Neural crest cell (in vitro differentiated cells): Measurements from ENCODE around the gene ATP11A. TPM values are rescaled to one million over a fixed set of nuclear protein-coding genes. Genes with fewer than 3 reads are reported as not detected.

Experiments used
- DNase-seq: peaks from one replicate; pipeline ENCODE4 v3.0.0; 2021; ENCODE audit warnings: low read depth, mixed read lengths, low spot score
- H3K27ac Mint-ChIP-seq: one replicate; pipeline ENCODE4 v1.8.0; 2021; ENCODE audit warnings: mild to moderate bottlenecking, mixed read lengths; ENCODE audit not compliant: unreplicated experiment
- H3K27me3 Mint-ChIP-seq: 2 replicates; pipeline ENCODE4 v1.8.0; 2021; ENCODE audit warnings: low read depth, mild to moderate bottlenecking, mixed read lengths
- H3K36me3 Mint-ChIP-seq: 2 replicates; pipeline ENCODE4 v1.8.0; 2021; ENCODE audit warnings: low read depth, mild to moderate bottlenecking, mixed read lengths
- H3K4me1 Mint-ChIP-seq: 2 replicates; pipeline ENCODE4 v1.8.0; 2021; ENCODE audit warnings: mixed read lengths
- H3K4me3 Mint-ChIP-seq: one replicate; pipeline ENCODE4 v1.8.0; 2021; ENCODE audit warnings: mild to moderate bottlenecking, mixed read lengths
- H3K9me3 Mint-ChIP-seq: 2 replicates; pipeline ENCODE4 v1.8.0; 2021; ENCODE audit warnings: mixed read lengths
- CTCF ChIP-seq: fragments of 200-600 bp; sonication (generic); conservative IDR thresholded peaks from 2 replicates; pipeline ENCODE4 v1.5.0; 2021; ENCODE audit warnings: antibody characterized with exemption, mild to moderate bottlenecking
- long read RNA-seq: library from polyadenylated mRNA; unstranded; transcript quantifications from one replicate; pipeline ENCODE4 v2.0.0, GENCODE V29; 2020
- total RNA-seq: library from RNA; stranded (reverse); gene quantifications from 2 replicates; pipeline ENCODE4 v1.2.1, GENCODE V29; 2021

Gene ATP11A
- 97.4 and 99.1 TPM in 2 replicates for total RNA-seq
- long read RNA-seq, partial matches to known transcripts: 1 of 22 reads
- long read RNA-seq, other reads (novel, unspliced or antisense): 18 of 22 reads

GRCh38 chr13:112689303-112690245 lies at the start of gene ATP11A:
TSS of gene ATP11A (plus strand) at chr13:112690038. CDS start at chr13:112690417, 379 bp downstream.
- H3K9me3 Mint-ChIP-seq: no peaks in the 10 kb centered on the region
- peak; percentile 85 for DNase-seq
- H3K4me3 Mint-ChIP-seq: peak within 1 kb of the TSS; percentile 93
- H3K36me3 Mint-ChIP-seq: no peaks in the 10 kb centered on the region
- peaks cover 51% of the 10 kb centered on the region for H3K4me1 Mint-ChIP-seq
- H3K27ac Mint-ChIP-seq: peak within 1 kb of the TSS; percentile 82
- TF ChIP-seq CTCF: no peak
- H3K27me3 Mint-ChIP-seq: no peaks in the 10 kb centered on the region

- Mint-ChIP-seq H3K4me3 (no peak overlapping the region), H3K27ac (no peak overlapping the region), H3K36me3 (no peaks in the 10 kb centered on the region), H3K9me3 (no peaks in the 10 kb centered on the region), H3K27me3 (peaks cover 25% of the 10 kb centered on the region), H3K4me1 (peaks cover 3% of the 10 kb centered on the region)
- no peak for DNase-seq
- TF ChIP-seq CTCF: no peak
Measured at GRCh38 chr13:112641456-112642089, 48.3 kb upstream of the ATP11A start.

- no peak overlapping the region for H3K4me3 Mint-ChIP-seq
- H3K9me3 Mint-ChIP-seq: no peaks in the 10 kb centered on the region
- no peak overlapping the region for H3K27ac Mint-ChIP-seq
- peaks cover 3% of the 10 kb centered on the region for H3K4me1 Mint-ChIP-seq
- H3K27me3 Mint-ChIP-seq: peaks cover 25% of the 10 kb centered on the region
- DNase-seq: no peak
- no peaks in the 10 kb centered on the region for H3K36me3 Mint-ChIP-seq
- no peak for TF ChIP-seq CTCF
Measured at GRCh38 chr13:112642090-112642460, 47.8 kb upstream of the ATP11A start.

- Mint-ChIP-seq H3K36me3 (no peaks in the 10 kb centered on the region), H3K9me3 (no peaks in the 10 kb centered on the region), H3K27me3 (peaks cover 15% of the 10 kb centered on the region), H3K27ac (no peak overlapping the region), H3K4me3 (no peak overlapping the region), H3K4me1 (peaks cover 3% of the 10 kb centered on the region)
- no peak for DNase-seq
- no peak for TF ChIP-seq CTCF
Measured at GRCh38 chr13:112643759-112644459, 45.9 kb upstream of the ATP11A start.

GRCh38 chr13:112645327-112645914 lies 44.4 kb upstream of the ATP11A start:
- Mint-ChIP-seq H3K4me1 (peaks cover 3% of the 10 kb centered on the region), H3K9me3 (no peaks in the 10 kb centered on the region), H3K36me3 (no peaks in the 10 kb centered on the region), H3K27ac (no peak overlapping the region), H3K27me3 (peaks cover 3% of the 10 kb centered on the region), H3K4me3 (no peak overlapping the region)
- TF ChIP-seq CTCF: no peak
- no peak for DNase-seq
